Measurements from ENCODE around the gene LEPR. TPM values are rescaled to one million over a fixed set of nuclear protein-coding genes. Genes with fewer than 3 reads are reported as not detected.
A peak's percentile ranks its signal among the peaks of the same experiment; 100 is the strongest.

Gene LEPR
- total and polyA plus RNA-seq, 7 experiments from 2014 or later: 1.2 to 3.0 (median 2.0) TPM

GRCh38 chr1:65395887-65396612, 24.4 kb upstream of the LEPR start:
- no peaks in the 10 kb centered on the region for H3K4me1 ChIP-seq (ENCODE audit: control insufficient read depth in 2 of 2, insufficient read depth in 2 of 2, low read length in 2 of 2)
- H3K4me3 Mint-ChIP-seq: peak overlapping the region in 1 of 10 donors; percentile 37
- intact Hi-C loops (cut with micrococcal nuclease): no loop called here
- peaks cover 0 to 42% (median 4%) of the 10 kb centered on the region in 5 donors for H3K36me3 Mint-ChIP-seq
- H3K27ac ChIP-seq (ENCODE audit: low read depth, low read length): no peak overlapping the region
- H3K9me3 ChIP-seq (ENCODE audit: control insufficient read depth in 2 of 3, low read length in 3 of 3): no peaks in the 10 kb centered on the region
- ChIA-PET CTCF (no interaction called here), POLR2A (no interaction called here)
- peaks cover 0 to 76% (median 0%) of the 10 kb centered on the region in 7 donors for H3K4me1 Mint-ChIP-seq
- H3K9me3 Mint-ChIP-seq: peaks cover 0 to 2% (median 0%) of the 10 kb centered on the region in 11 donors
- DNase-seq: no peak
- H3K27ac Mint-ChIP-seq: peak overlapping the region in 1 of 9 donors; percentile 75
- H3K27me3 ChIP-seq (ENCODE audit: control insufficient read depth in 2 of 2, insufficient read depth in 2 of 2, low read length in 2 of 2): no peaks in the 10 kb centered on the region
- no peaks in the 10 kb centered on the region for H3K36me3 ChIP-seq (ENCODE audit: control insufficient read depth in 2 of 3, insufficient read depth in 3 of 3, low read length in 3 of 3)
- no peak for ATAC-seq
- H3K27me3 Mint-ChIP-seq: peaks cover 0 to 5% (median 0%) of the 10 kb centered on the region in 5 donors
- no peak overlapping the region for H3K4me3 ChIP-seq (ENCODE audit: low read length)

GRCh38 chr1:65398083-65398482, 22.4 kb upstream of the LEPR start:
- Mint-ChIP-seq H3K27me3 (peaks cover 0 to 5% (median 0%) of the 10 kb centered on the region in 5 donors), H3K27ac (peak overlapping the region in 1 of 9 donors; percentile 16), H3K9me3 (peaks cover 0 to 2% (median 0%) of the 10 kb centered on the region in 11 donors), H3K4me3 (peak overlapping the region in 1 of 10 donors; percentile 4), H3K4me1 (peaks cover 0 to 58% (median 0%) of the 10 kb centered on the region in 7 donors), H3K36me3 (peaks cover 0 to 31% (median 0%) of the 10 kb centered on the region in 5 donors)
- H3K27me3 ChIP-seq (ENCODE audit: control insufficient read depth in 2 of 2, insufficient read depth in 2 of 2, low read length in 2 of 2): no peaks in the 10 kb centered on the region
- ChIA-PET POLR2A (no interaction called here), CTCF (no interaction called here)
- no peaks in the 10 kb centered on the region for H3K4me1 ChIP-seq (ENCODE audit: control insufficient read depth in 2 of 2, insufficient read depth in 2 of 2, low read length in 2 of 2)
- no peak overlapping the region for H3K4me3 ChIP-seq (ENCODE audit: low read length)
- ATAC-seq (no peak), DNase-seq (no peak)
- H3K9me3 ChIP-seq (ENCODE audit: control insufficient read depth in 2 of 3, low read length in 3 of 3): no peaks in the 10 kb centered on the region
- intact Hi-C loops (cut with micrococcal nuclease): no loop called here
- H3K36me3 ChIP-seq (ENCODE audit: control insufficient read depth in 2 of 3, insufficient read depth in 3 of 3, low read length in 3 of 3): no peaks in the 10 kb centered on the region
- no peak overlapping the region for H3K27ac ChIP-seq (ENCODE audit: low read depth, low read length)

DNA sequence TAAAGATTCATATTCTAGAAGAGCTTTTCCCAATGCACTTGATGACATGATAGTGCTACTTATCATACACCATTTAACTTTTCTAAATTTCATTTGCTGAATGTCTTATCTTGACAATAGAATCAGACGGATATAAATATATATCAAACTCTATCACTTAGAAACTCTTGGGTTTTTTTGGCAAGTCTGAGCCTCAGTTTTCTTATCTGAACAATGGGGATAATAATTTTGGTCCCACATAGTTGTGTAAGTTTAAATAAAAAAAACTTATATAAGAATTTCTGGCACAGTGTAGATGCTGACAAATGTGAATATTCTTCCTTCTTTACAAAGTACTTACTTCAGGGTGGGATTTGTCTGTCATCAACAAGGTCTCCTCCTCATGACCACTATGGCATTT, 21.5 kb upstream of the LEPR start:
- Histone ChIP-seq H3K27me3 (ENCODE audit: control insufficient read depth in 2 of 2, insufficient read depth in 2 of 2, low read length in 2 of 2) (no peaks in the 10 kb centered on the region), H3K4me1 (ENCODE audit: control insufficient read depth in 2 of 2, insufficient read depth in 2 of 2, low read length in 2 of 2) (no peaks in the 10 kb centered on the region), H3K9me3 (ENCODE audit: control insufficient read depth in 2 of 3, low read length in 3 of 3) (no peaks in the 10 kb centered on the region), H3K4me3 (ENCODE audit: low read length) (no peak overlapping the region), H3K27ac (ENCODE audit: low read depth, low read length) (no peak overlapping the region), H3K36me3 (ENCODE audit: control insufficient read depth in 2 of 3, insufficient read depth in 3 of 3, low read length in 3 of 3) (no peaks in the 10 kb centered on the region)
- no peak overlapping the region for H3K27ac Mint-ChIP-seq
- POLR2A ChIA-PET: interaction anchor here (0.5 to 0.6 kb wide), 2 partner anchors 79 to 82 kb away, joined by 3 to 5 read pairs; no protein-coding TSS in a partner anchor
- H3K9me3 Mint-ChIP-seq: peaks cover 0 to 2% (median 0%) of the 10 kb centered on the region in 11 donors
- CTCF ChIA-PET: no interaction called here
- ATAC-seq: no peak
- H3K4me3 Mint-ChIP-seq: no peak overlapping the region
- H3K36me3 Mint-ChIP-seq: peaks cover 0 to 31% (median 0%) of the 10 kb centered on the region in 5 donors
- DNase-seq: no peak
- peaks cover 0 to 5% (median 0%) of the 10 kb centered on the region in 5 donors for H3K27me3 Mint-ChIP-seq
- peaks cover 0 to 49% (median 0%) of the 10 kb centered on the region in 7 donors for H3K4me1 Mint-ChIP-seq
- intact Hi-C loops (cut with micrococcal nuclease): no loop called here

GRCh38 chr1:65401612-65402011, 18.9 kb upstream of the LEPR start:
- Histone ChIP-seq H3K4me1 (ENCODE audit: control insufficient read depth in 2 of 2, insufficient read depth in 2 of 2, low read length in 2 of 2) (no peaks in the 10 kb centered on the region), H3K27me3 (ENCODE audit: control insufficient read depth in 2 of 2, insufficient read depth in 2 of 2, low read length in 2 of 2) (no peaks in the 10 kb centered on the region), H3K4me3 (ENCODE audit: low read length) (no peak overlapping the region), H3K36me3 (ENCODE audit: control insufficient read depth in 2 of 3, insufficient read depth in 3 of 3, low read length in 3 of 3) (no peaks in the 10 kb centered on the region), H3K27ac (ENCODE audit: low read depth, low read length) (no peak overlapping the region), H3K9me3 (ENCODE audit: control insufficient read depth in 2 of 3, low read length in 3 of 3) (no peaks in the 10 kb centered on the region)
- H3K27ac Mint-ChIP-seq: no peak overlapping the region
- intact Hi-C loops (cut with micrococcal nuclease): no loop called here
- ATAC-seq (no peak), DNase-seq (no peak)
- peaks cover 0 to 25% (median 0%) of the 10 kb centered on the region in 7 donors for H3K4me1 Mint-ChIP-seq
- peaks cover 0 to 11% (median 4%) of the 10 kb centered on the region in 5 donors for H3K27me3 Mint-ChIP-seq
- peaks cover 0 to 3% (median 0%) of the 10 kb centered on the region in 11 donors for H3K9me3 Mint-ChIP-seq
- ChIA-PET CTCF (interaction anchor here (0.7 kb wide), 1 partner anchor 828 kb away, joined by 3 read pairs; no protein-coding TSS in a partner anchor), POLR2A (interaction anchor here (0.7 kb wide), 1 partner anchor 13 kb away, joined by 3 read pairs; no protein-coding TSS in a partner anchor)
- H3K36me3 Mint-ChIP-seq: peaks cover 0 to 35% (median 6%) of the 10 kb centered on the region in 5 donors
- H3K4me3 Mint-ChIP-seq: no peak overlapping the region

- Histone ChIP-seq H3K4me1 (ENCODE audit: control insufficient read depth in 2 of 2, insufficient read depth in 2 of 2, low read length in 2 of 2) (no peaks in the 10 kb centered on the region), H3K27ac (ENCODE audit: low read depth, low read length) (no peak overlapping the region), H3K4me3 (ENCODE audit: low read length) (no peak overlapping the region), H3K27me3 (ENCODE audit: control insufficient read depth in 2 of 2, insufficient read depth in 2 of 2, low read length in 2 of 2) (no peaks in the 10 kb centered on the region), H3K36me3 (ENCODE audit: control insufficient read depth in 2 of 3, insufficient read depth in 3 of 3, low read length in 3 of 3) (no peaks in the 10 kb centered on the region), H3K9me3 (ENCODE audit: control insufficient read depth in 2 of 3, low read length in 3 of 3) (no peaks in the 10 kb centered on the region)
- intact Hi-C loops (cut with micrococcal nuclease): no loop called here
- POLR2A ChIA-PET: no interaction called here
- Mint-ChIP-seq H3K4me1 (peaks cover 0 to 4% (median 0%) of the 10 kb centered on the region in 7 donors), H3K27ac (no peak overlapping the region), H3K36me3 (peaks cover 5 to 29% (median 19%) of the 10 kb centered on the region in 5 donors), H3K4me3 (no peak overlapping the region), H3K9me3 (peaks cover 0 to 7% (median 2%) of the 10 kb centered on the region in 11 donors), H3K27me3 (peaks cover 0 to 11% (median 4%) of the 10 kb centered on the region in 5 donors)
- DNase-seq (no peak), ATAC-seq (no peak)
- CTCF ChIA-PET: no interaction called here
These were observed 15.5 kb upstream of the LEPR start for GRCh38 chr1:65404941-65405340.

GRCh38 chr1:65407877-65408276, 12.6 kb upstream of the LEPR start:
- no peaks in the 10 kb centered on the region for H3K36me3 ChIP-seq (ENCODE audit: control insufficient read depth in 2 of 3, insufficient read depth in 3 of 3, low read length in 3 of 3)
- H3K9me3 ChIP-seq (ENCODE audit: control insufficient read depth in 2 of 3, low read length in 3 of 3): no peaks in the 10 kb centered on the region
- Mint-ChIP-seq H3K27me3 (peaks cover 2 to 14% (median 7%) of the 10 kb centered on the region in 5 donors), H3K4me1 (peaks cover 0 to 2% (median 0%) of the 10 kb centered on the region in 7 donors), H3K4me3 (no peak overlapping the region), H3K27ac (no peak overlapping the region), H3K36me3 (peaks cover 16 to 33% (median 26%) of the 10 kb centered on the region in 5 donors), H3K9me3 (peaks cover 0 to 8% (median 2%) of the 10 kb centered on the region in 11 donors)
- no peak overlapping the region for H3K27ac ChIP-seq (ENCODE audit: low read depth, low read length)
- ChIA-PET CTCF (no interaction called here), POLR2A (no interaction called here)
- intact Hi-C loops (cut with micrococcal nuclease): no loop called here
- DNase-seq (no peak), ATAC-seq (no peak)
- H3K27me3 ChIP-seq (ENCODE audit: control insufficient read depth in 2 of 2, insufficient read depth in 2 of 2, low read length in 2 of 2): no peaks in the 10 kb centered on the region
- no peaks in the 10 kb centered on the region for H3K4me1 ChIP-seq (ENCODE audit: control insufficient read depth in 2 of 2, insufficient read depth in 2 of 2, low read length in 2 of 2)
- H3K4me3 ChIP-seq (ENCODE audit: low read length): no peak overlapping the region

All from naive thymus-derived CD4-positive, alpha-beta T cell (primary cell).